Measurements from ENCODE around the gene MAP1LC3B. TPM values are rescaled to one million over a fixed set of nuclear protein-coding genes. Genes with fewer than 3 reads are reported as not detected.

Gene MAP1LC3B
- total and polyA plus RNA-seq, 12 donors = 43.3 to 116 (median 66.2) TPM

- H3K4me1 ChIP-seq (replicated peaks in 1 of 2) = peaks cover 23 to 58% of the 10 kb centered on the region in 2 donors
- no peaks in the 10 kb centered on the region for H3K9me3 ChIP-seq (replicated peaks in 1 of 3)
- no peak for TF ChIP-seq POLR2A (IDR thresholded peaks at IDR 0.05)
- intact Hi-C loops (cut with DNase I) = no loop called here
- DNase-seq = no peak
- H3K27ac ChIP-seq = peak overlapping the region in 1 of 5 donors; percentile 92
- no peak overlapping the region for H3K4me3 ChIP-seq
- 85 to 92% (median 90%) methylated on average over 11 to 13 of the region's 13 CpGs for WGBS, 4 donors
- H3K36me3 ChIP-seq (replicated peaks in 1 of 2) = peaks cover 0 to 13% of the 10 kb centered on the region in 2 donors
- no peaks in the 10 kb centered on the region for H3K27me3 ChIP-seq
Measured at GRCh38 chr16:87365021-87365713, 27.0 kb upstream of the MAP1LC3B start.

GRCh38 chr16:87366288-87366687, 25.8 kb upstream of the MAP1LC3B start:
- H3K9me3 ChIP-seq (replicated peaks in 1 of 3) = no peaks in the 10 kb centered on the region
- WGBS, 4 donors = 84 to 88% (median 86%) methylated on average over 4 of the region's 4 CpGs
- intact Hi-C loops (cut with DNase I) = no loop called here
- peaks cover 23 to 61% of the 10 kb centered on the region in 2 donors for H3K4me1 ChIP-seq (replicated peaks in 1 of 2)
- TF ChIP-seq POLR2A (IDR thresholded peaks at IDR 0.05) = no peak
- TF ChIP-seq CTCF (IDR thresholded peaks at IDR 0.05) = no peak
- H3K4me3 ChIP-seq = no peak overlapping the region
- H3K27me3 ChIP-seq = no peaks in the 10 kb centered on the region
- peaks cover 0 to 7% of the 10 kb centered on the region in 2 donors for H3K36me3 ChIP-seq (replicated peaks in 1 of 2)
- peak overlapping the region in 1 of 5 donors; percentile 92 for H3K27ac ChIP-seq
- DNase-seq = no peak

- 64 to 80% (median 70%) methylated on average over 1 of the region's 1 CpG for whole genome bisulfite sequencing, 4 donors
- intact Hi-C loops (cut with DNase I) = no loop called here
- Histone ChIP-seq H3K36me3 (replicated peaks in 1 of 2) (peaks cover 0 to under 1% of the 10 kb centered on the region in 2 donors), H3K9me3 (replicated peaks in 1 of 3) (no peaks in the 10 kb centered on the region), H3K4me1 (replicated peaks in 1 of 2) (peaks cover 23 to 61% of the 10 kb centered on the region in 2 donors), H3K27ac (peak overlapping the region in 1 of 5 donors; percentile 64), H3K27me3 (no peaks in the 10 kb centered on the region), H3K4me3 (no peak overlapping the region)
- no peak for DNase-seq
- TF ChIP-seq CTCF (IDR thresholded peaks at IDR 0.05) = no peak
- TF ChIP-seq POLR2A (IDR thresholded peaks at IDR 0.05) = no peak
Measured at GRCh38 chr16:87366930-87367329, 25.2 kb upstream of the MAP1LC3B start.

- intact Hi-C loops (cut with DNase I) = no loop called here
- DNase-seq = peak in 1 of 7 donors; percentile 84
- Histone ChIP-seq H3K4me1 (replicated peaks in 1 of 2) (peaks cover 23 to 61% of the 10 kb centered on the region in 2 donors), H3K27ac (peak overlapping the region in 2 of 5 donors; percentile 40 to 64), H3K36me3 (replicated peaks in 1 of 2) (no peaks in the 10 kb centered on the region), H3K9me3 (replicated peaks in 1 of 3) (no peaks in the 10 kb centered on the region), H3K27me3 (no peaks in the 10 kb centered on the region), H3K4me3 (no peak overlapping the region)
- TF ChIP-seq CTCF (IDR thresholded peaks at IDR 0.05) (no peak), POLR2A (IDR thresholded peaks at IDR 0.05) (no peak)
- 73 to 85% (median 83%) methylated on average over 9 of the region's 9 CpGs for WGBS, 4 donors
Measured at GRCh38 chr16:87367529-87367928, 24.6 kb upstream of the MAP1LC3B start.
